ENCODE measurements around the gene CHST4. TPM values are rescaled to one million over a fixed set of nuclear protein-coding genes. Genes with fewer than 3 reads are reported as not detected.
A peak's percentile ranks its signal among the peaks of the same experiment; 100 is the strongest.
"Not testable (repeated sequence)": the region's sequence is repeated elsewhere in the genome, so short reads cannot be mapped to it uniquely, and the experiment has no call there.

The CHST4 gene
- total RNA-seq, 1 donor from 2014 or later, result not detected

DNA sequence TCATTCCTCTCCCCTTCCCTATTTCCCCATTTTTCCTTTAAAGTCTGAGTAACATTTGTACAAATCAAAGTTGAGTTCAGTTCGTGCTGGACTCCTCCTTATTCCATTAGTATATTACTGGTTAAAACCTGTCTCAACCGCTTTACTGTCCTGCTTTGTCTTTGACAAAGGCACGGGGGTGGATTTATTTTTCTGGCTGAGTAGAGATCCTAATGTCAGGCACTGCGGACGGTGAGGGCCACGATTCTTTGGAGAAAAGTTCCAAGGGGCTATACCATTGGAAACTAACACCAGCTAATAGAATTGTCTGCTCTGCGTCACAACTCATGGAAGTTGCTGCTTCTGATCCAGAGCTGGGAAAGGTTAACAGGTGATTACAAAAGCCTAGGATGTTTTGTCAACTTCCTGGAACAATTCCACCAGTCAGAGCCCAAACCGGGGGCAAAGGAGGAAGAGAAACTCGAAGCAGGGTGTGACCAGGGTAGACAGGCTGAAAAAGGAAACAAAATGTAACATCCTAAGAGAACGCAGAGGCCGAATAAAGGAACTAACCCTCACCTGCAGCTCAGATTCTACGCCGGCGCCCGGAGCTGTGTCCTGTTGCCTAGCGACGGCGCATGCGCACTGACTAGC lies 38.2 kb downstream of the CHST4 start:
- intact Hi-C loops (cut with micrococcal nuclease), result loop anchor here (2.0 to 10.0 kb wide), 2 partner anchors 158 to 320 kb away; partner anchors contain the start of gene ZNF821
- H3K4me3 Mint-ChIP-seq, result peak overlapping the region; percentile 85
- H3K27ac Mint-ChIP-seq, result peak overlapping the region; percentile 88
- no peaks in the 10 kb centered on the region for H3K36me3 Mint-ChIP-seq (ENCODE audit: low read depth)
- peaks cover 2% of the 10 kb centered on the region for H3K27me3 Mint-ChIP-seq (ENCODE audit: insufficient read depth)
- DNase-seq (ENCODE audit: low spot score), result no peak
- H3K4me1 Mint-ChIP-seq (ENCODE audit: low read depth), result peaks cover 18% of the 10 kb centered on the region
- peaks cover 18% of the 10 kb centered on the region for H3K9me3 Mint-ChIP-seq

- no peak for DNase-seq (ENCODE audit: low spot score)
- intact Hi-C loops (cut with micrococcal nuclease), result loop anchor here (1.0 to 10.0 kb wide), 10 partner anchors 45 to 527 kb away; partner anchors contain the start of genes CMTR2, DHODH, DHX38 and TXNL4B
- Mint-ChIP-seq H3K36me3 (ENCODE audit: low read depth) (no peaks in the 10 kb centered on the region), H3K9me3 (peaks cover 18% of the 10 kb centered on the region), H3K27ac (peak overlapping the region; percentile 88), H3K27me3 (ENCODE audit: insufficient read depth) (peaks cover 2% of the 10 kb centered on the region), H3K4me3 (peak overlapping the region; percentile 85), H3K4me1 (ENCODE audit: low read depth) (peaks cover 18% of the 10 kb centered on the region)
These were observed 39.8 kb downstream of the CHST4 start for GRCh38 chr16:71565812-71566700.

GRCh38 chr16:71567931-71568330 lies 41.7 kb downstream of the CHST4 start:
- peaks cover 18% of the 10 kb centered on the region for H3K4me1 Mint-ChIP-seq (ENCODE audit: low read depth)
- no peaks in the 10 kb centered on the region for H3K36me3 Mint-ChIP-seq (ENCODE audit: low read depth)
- no peak overlapping the region for H3K27ac Mint-ChIP-seq
- no peak for DNase-seq (ENCODE audit: low spot score)
- peaks cover 4% of the 10 kb centered on the region for H3K27me3 Mint-ChIP-seq (ENCODE audit: insufficient read depth)
- intact Hi-C loops (cut with micrococcal nuclease), result loop anchor here (10.0 kb wide), 1 partner anchor 317 kb away; the partner anchor contains the start of gene ZNF821
- H3K9me3 Mint-ChIP-seq, result no peaks in the 10 kb centered on the region
- H3K4me3 Mint-ChIP-seq, result no peak overlapping the region

DNA sequence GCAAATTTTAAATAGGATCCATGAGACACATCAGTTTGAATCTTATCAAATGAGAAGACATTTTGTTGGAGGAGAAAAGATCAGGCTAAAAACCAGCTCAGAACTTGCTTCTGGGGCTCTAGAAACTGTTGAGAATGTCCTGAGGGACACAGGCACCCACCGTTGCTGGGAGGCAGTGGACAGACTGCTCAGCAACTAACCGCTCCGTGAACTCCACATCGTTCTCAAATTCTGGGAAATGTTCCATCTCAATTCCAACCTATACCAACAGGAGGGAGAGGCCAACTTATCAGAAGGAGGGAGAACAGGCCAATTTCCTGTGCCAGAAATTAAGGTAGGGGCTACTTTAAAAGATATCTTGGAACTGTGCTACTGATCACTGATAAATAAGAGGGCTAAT lies 42.3 kb downstream of the CHST4 start:
- H3K4me1 Mint-ChIP-seq (ENCODE audit: low read depth), result peaks cover 18% of the 10 kb centered on the region
- no peak overlapping the region for H3K27ac Mint-ChIP-seq
- no peaks in the 10 kb centered on the region for H3K9me3 Mint-ChIP-seq
- H3K27me3 Mint-ChIP-seq (ENCODE audit: insufficient read depth), result peaks cover 7% of the 10 kb centered on the region
- intact Hi-C loops (cut with micrococcal nuclease), result loop anchor here (10.0 kb wide), 1 partner anchor 316 kb away; the partner anchor contains the start of gene ZNF821
- no peak overlapping the region for H3K4me3 Mint-ChIP-seq
- H3K36me3 Mint-ChIP-seq (ENCODE audit: low read depth), result no peaks in the 10 kb centered on the region
- no peak for DNase-seq (ENCODE audit: low spot score)

- Mint-ChIP-seq H3K9me3 (no peaks in the 10 kb centered on the region), H3K4me1 (ENCODE audit: low read depth) (peaks cover 13% of the 10 kb centered on the region), H3K4me3 (no peak overlapping the region), H3K36me3 (ENCODE audit: low read depth) (no peaks in the 10 kb centered on the region), H3K27me3 (ENCODE audit: insufficient read depth) (peaks cover 7% of the 10 kb centered on the region), H3K27ac (no peak overlapping the region)
- DNase-seq (ENCODE audit: low spot score), result no peak
- intact Hi-C loops (cut with micrococcal nuclease), result loop anchor here (10.0 kb wide), 1 partner anchor 315 kb away; the partner anchor contains the start of gene ZNF821
These were observed 43.4 kb downstream of the CHST4 start for GRCh38 chr16:71569621-71570020.

DNA sequence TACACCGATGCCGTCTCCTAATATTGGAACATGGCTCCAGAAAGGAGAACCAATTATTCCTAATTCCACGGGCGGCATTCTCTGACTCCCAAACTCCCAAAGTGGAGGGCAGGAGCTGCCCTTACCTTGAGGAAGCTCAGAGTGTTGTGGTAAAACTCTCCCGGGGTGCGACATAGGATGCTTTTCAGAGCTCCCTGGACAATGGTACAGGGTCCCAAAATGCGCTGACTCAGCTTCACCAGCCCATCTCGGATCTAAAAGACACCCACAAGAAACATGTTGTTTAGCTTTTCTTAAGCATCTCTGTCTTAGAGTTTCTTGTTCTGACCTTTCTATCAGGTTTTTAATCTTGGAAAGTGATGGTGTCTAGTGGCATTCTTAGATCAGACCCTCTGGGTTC lies 43.9 kb downstream of the CHST4 start:
- intact Hi-C loops (cut with micrococcal nuclease), result no loop called here
- Mint-ChIP-seq H3K36me3 (ENCODE audit: low read depth) (no peaks in the 10 kb centered on the region), H3K27me3 (ENCODE audit: insufficient read depth) (peaks cover 7% of the 10 kb centered on the region), H3K9me3 (no peaks in the 10 kb centered on the region), H3K4me3 (no peak overlapping the region), H3K27ac (no peak overlapping the region), H3K4me1 (ENCODE audit: low read depth) (peaks cover 13% of the 10 kb centered on the region)
- no peak for DNase-seq (ENCODE audit: low spot score)

- Mint-ChIP-seq H3K4me1 (ENCODE audit: low read depth) (no peaks in the 10 kb centered on the region), H3K36me3 (ENCODE audit: low read depth) (no peaks in the 10 kb centered on the region), H3K27ac (no peak overlapping the region), H3K9me3 (no peaks in the 10 kb centered on the region), H3K27me3 (ENCODE audit: insufficient read depth) (peaks cover 21% of the 10 kb centered on the region), H3K4me3 (no peak overlapping the region)
- intact Hi-C loops (cut with micrococcal nuclease), result no loop called here
- no peak for DNase-seq (ENCODE audit: low spot score)
These were observed 46.4 kb downstream of the CHST4 start for GRCh38 chr16:71572497-71573116.

DNA sequence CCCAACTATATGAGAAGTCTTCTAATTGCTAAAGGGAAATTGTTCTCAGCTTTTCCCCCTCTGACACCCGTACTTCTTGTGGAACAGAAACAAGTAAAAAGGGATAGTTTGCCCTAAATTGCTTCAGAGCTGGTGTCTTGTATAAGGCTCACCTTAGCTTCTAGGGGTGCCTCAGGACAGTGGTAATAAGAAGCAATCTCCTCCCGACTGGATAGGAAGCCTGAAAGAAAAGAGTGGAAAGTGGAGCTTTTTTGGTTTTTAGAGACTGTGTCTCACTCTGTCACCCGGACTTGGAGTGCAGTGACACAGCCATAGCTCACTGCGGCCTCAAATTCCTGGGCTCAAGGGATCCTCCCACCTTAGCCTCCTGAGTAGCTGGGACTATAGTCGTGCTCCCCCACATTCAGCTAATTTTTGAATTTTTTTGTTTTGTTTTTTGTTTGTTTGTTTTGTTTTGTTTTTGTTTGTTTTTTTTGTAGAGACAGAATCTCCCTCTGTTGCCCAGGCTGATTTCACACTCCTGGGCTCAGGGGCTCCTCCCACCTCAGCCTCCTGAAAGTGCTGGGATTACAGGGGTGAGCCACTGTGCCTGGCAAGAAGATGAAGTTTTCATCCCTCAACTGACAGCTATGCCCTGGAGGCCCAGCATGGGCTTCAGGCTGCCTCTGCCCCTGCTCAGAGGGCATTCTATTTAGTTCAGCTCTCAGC lies 47.3 kb downstream of the CHST4 start:
- H3K4me3 Mint-ChIP-seq, result no peak overlapping the region
- no peaks in the 10 kb centered on the region for H3K9me3 Mint-ChIP-seq
- peaks cover 21% of the 10 kb centered on the region for H3K27me3 Mint-ChIP-seq (ENCODE audit: insufficient read depth)
- DNase-seq (ENCODE audit: low spot score), result no peak
- H3K36me3 Mint-ChIP-seq (ENCODE audit: low read depth), result no peaks in the 10 kb centered on the region
- intact Hi-C loops (cut with micrococcal nuclease), result no loop called here
- H3K27ac Mint-ChIP-seq, result no peak overlapping the region
- no peaks in the 10 kb centered on the region for H3K4me1 Mint-ChIP-seq (ENCODE audit: low read depth)

- Mint-ChIP-seq H3K36me3 (ENCODE audit: low read depth) (no peaks in the 10 kb centered on the region), H3K27ac (no peak overlapping the region), H3K27me3 (ENCODE audit: insufficient read depth) (peaks cover 21% of the 10 kb centered on the region), H3K4me1 (ENCODE audit: low read depth) (no peaks in the 10 kb centered on the region), H3K4me3 (no peak overlapping the region), H3K9me3 (no peaks in the 10 kb centered on the region)
- intact Hi-C loops (cut with micrococcal nuclease), result no loop called here
- DNase-seq (ENCODE audit: low spot score), result no peak
These were observed 48.5 kb downstream of the CHST4 start for GRCh38 chr16:71574702-71575101.

- intact Hi-C loops (cut with micrococcal nuclease), result no loop called here
- Mint-ChIP-seq H3K27ac (no peak within 1 kb of the TSS), H3K4me3 (no peak within 1 kb of the TSS), H3K9me3 (no peaks in the 10 kb centered on the region), H3K4me1 (ENCODE audit: low read depth) (no peaks in the 10 kb centered on the region), H3K36me3 (ENCODE audit: low read depth) (no peaks in the 10 kb centered on the region), H3K27me3 (ENCODE audit: insufficient read depth) (peaks cover 21% of the 10 kb centered on the region)
- DNase-seq (ENCODE audit: low spot score), result no peak
These were observed 50.7 kb downstream of the CHST4 start, which contains the start of gene TAT for GRCh38 chr16:71576971-71577370. TSS of gene TAT (minus strand) at chr16:71577092. CDS start at chr16:71576415, 677 bp downstream.

DNA sequence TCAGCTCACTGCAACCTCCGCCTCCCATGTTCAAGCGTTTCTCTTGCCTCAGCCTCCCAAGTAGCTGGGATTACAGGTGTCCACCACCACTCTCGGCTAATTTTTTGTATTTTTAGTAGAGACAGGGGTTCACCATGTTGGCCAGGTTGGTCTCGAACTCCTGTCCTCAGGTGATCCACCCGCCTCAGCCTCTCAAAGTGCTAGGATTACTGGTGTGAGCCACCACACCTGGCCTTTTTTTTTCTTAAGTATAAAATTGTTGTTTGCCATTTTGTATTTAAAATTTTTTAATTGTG lies 56.3 kb downstream of the CHST4 start:
- intact Hi-C loops (cut with micrococcal nuclease); H3K4me3 Mint-ChIP-seq; H3K9me3 Mint-ChIP-seq; H3K27ac Mint-ChIP-seq; H3K36me3 Mint-ChIP-seq (ENCODE audit: low read depth); H3K4me1 Mint-ChIP-seq (ENCODE audit: low read depth); DNase-seq (ENCODE audit: low spot score): not testable (repeated sequence)
- peaks cover 13% of the 10 kb centered on the region for H3K27me3 Mint-ChIP-seq (ENCODE audit: insufficient read depth)

- no peaks in the 10 kb centered on the region for H3K4me1 Mint-ChIP-seq (ENCODE audit: low read depth)
- no peaks in the 10 kb centered on the region for H3K36me3 Mint-ChIP-seq (ENCODE audit: low read depth)
- no peak for DNase-seq (ENCODE audit: low spot score)
- intact Hi-C loops (cut with micrococcal nuclease), result no loop called here
- no peak overlapping the region for H3K27ac Mint-ChIP-seq
- peaks cover 14% of the 10 kb centered on the region for H3K27me3 Mint-ChIP-seq (ENCODE audit: insufficient read depth)
- H3K9me3 Mint-ChIP-seq, result no peaks in the 10 kb centered on the region
- no peak overlapping the region for H3K4me3 Mint-ChIP-seq
These were observed 58.5 kb downstream of the CHST4 start for GRCh38 chr16:71584543-71585317.
